HPDE6-E6E7 (cell line): ENCODE measurements around the gene ALOX12B.

Source experiments
- DNase-seq: peaks from one replicate; pipeline ENCODE4 v3.0.0; 2011; ENCODE audit warnings: missing footprints; ENCODE audit errors: extremely low spot score

The ALOX12B gene

GRCh38 chr17:8087075-8087951, at the start of gene ALOX12B:
TSS of gene ALOX12B (minus strand) at chr17:8087716. CDS start at chr17:8087442, 274 bp downstream.
- DNase-seq, result no peak

- DNase-seq, result no peak
These were observed 46.4 kb upstream of the ALOX12B start for GRCh38 chr17:8133941-8134340.

- DNase-seq, result no peak
These were observed 45.9 kb upstream of the ALOX12B start for GRCh38 chr17:8133399-8133798.

- no peak for DNase-seq
These were observed 44.4 kb upstream of the ALOX12B start for GRCh38 chr17:8131844-8132441.

GRCh38 chr17:8128125-8128784, 40.7 kb upstream of the ALOX12B start:
- DNase-seq, result no peak

GRCh38 chr17:8126491-8127066, 39.1 kb upstream of the ALOX12B start:
- no peak for DNase-seq

- no peak for DNase-seq
These were observed 38.5 kb upstream of the ALOX12B start for GRCh38 chr17:8125947-8126490.

- no peak for DNase-seq
These were observed 37.8 kb upstream of the ALOX12B start for GRCh38 chr17:8125154-8125946.

- DNase-seq, result no peak
These were observed 37.0 kb upstream of the ALOX12B start for GRCh38 chr17:8124350-8125153.

GRCh38 chr17:8123695-8124349, 36.3 kb upstream of the ALOX12B start, which contains the start of gene HES7:
TSS of gene HES7 (minus strand) at chr17:8124106. CDS start at chr17:8124084, 22 bp downstream.
- DNase-seq, result no peak

GRCh38 chr17:8122924-8123694, 35.6 kb upstream of the ALOX12B start:
- DNase-seq, result no peak

GRCh38 chr17:8122422-8122923, 35.0 kb upstream of the ALOX12B start:
- DNase-seq, result no peak

- DNase-seq, result no peak
These were observed 34.3 kb upstream of the ALOX12B start for GRCh38 chr17:8121681-8122421.

- DNase-seq, result no peak
These were observed 33.8 kb upstream of the ALOX12B start for GRCh38 chr17:8121407-8121680.

GRCh38 chr17:8120520-8121406, 33.2 kb upstream of the ALOX12B start:
- DNase-seq, result no peak

- DNase-seq, result no peak
These were observed 32.3 kb upstream of the ALOX12B start for GRCh38 chr17:8119581-8120519.
